ENCODE measurements around the gene CELA3A.

Gene CELA3A

DNA sequence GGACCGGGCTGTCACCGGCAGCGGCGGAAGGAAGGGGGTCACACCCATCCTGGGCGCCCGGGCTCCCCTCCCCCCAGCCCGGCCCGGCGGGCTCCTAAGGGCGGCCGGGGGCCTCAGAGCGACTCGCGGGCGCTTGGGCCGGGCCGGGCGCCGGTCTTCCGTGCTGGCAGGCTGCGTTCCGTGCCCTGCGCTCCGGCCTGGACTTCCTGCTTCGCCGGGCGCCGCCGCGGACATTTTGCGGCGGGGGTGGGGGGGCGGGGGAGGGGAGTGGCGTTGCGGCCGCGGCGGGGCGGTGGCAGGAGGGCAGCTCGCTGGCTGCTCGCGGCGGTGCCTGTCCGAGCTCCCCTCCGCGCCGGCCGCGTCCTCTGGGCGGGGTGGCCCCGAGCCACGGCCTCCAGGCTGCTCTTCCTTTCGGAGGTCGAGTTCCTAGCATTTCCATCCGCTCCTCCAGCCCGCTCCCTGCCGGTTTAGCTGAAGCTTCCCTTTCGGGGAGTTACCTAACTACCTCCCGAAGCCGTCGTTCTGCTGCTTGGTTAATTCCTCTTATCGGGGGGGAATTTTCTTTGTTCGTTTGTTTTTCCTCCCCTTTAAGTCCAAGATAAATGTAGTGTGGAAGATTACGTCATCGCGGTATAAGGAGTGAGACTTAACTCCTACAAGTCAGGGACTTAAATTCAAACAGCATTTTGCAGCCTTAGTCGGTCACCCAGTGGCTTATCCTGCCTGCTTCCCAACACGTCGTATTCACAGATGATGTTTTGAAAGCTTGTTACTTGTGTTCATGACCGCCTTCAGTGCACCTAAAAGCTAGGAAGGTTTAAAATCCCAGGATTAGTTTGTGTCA is 51.8 kb downstream of the CELA3A start (continued):
- TF ChIP-seq, protein P1, sequence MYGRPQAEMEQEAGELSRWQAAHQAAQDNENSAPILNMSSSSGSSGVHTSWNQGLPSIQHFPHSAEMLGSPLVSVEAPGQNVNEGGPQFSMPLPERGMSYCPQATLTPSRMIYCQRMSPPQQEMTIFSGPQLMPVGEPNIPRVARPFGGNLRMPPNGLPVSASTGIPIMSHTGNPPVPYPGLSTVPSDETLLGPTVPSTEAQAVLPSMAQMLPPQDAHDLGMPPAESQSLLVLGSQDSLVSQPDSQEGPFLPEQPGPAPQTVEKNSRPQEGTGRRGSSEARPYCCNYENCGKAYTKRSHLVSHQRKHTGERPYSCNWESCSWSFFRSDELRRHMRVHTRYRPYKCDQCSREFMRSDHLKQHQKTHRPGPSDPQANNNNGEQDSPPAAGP (tag by site-specific recombination; IDR thresholded peaks at IDR 0.05), result peak; percentile 67; the same call in 1 of the 2 replicates
- TF ChIP-seq ZNF114 (tag by site-specific recombination; IDR thresholded peaks at IDR 0.05), result no peak
- no peak for TF ChIP-seq ZNF274 (IDR thresholded peaks at IDR 0.05; ENCODE audit: low read length)
- TF ChIP-seq ZNF274 (tag by site-specific recombination; IDR thresholded peaks at IDR 0.05; ENCODE audit: borderline replicate concordance), result no peak
- no peak for TF ChIP-seq ZSCAN16 (tag by site-specific recombination; IDR thresholded peaks at IDR 0.05)
- TF ChIP-seq ZNF792 (tag by site-specific recombination; IDR thresholded peaks at IDR 0.05), result no peak
- TF ChIP-seq, protein P2, sequence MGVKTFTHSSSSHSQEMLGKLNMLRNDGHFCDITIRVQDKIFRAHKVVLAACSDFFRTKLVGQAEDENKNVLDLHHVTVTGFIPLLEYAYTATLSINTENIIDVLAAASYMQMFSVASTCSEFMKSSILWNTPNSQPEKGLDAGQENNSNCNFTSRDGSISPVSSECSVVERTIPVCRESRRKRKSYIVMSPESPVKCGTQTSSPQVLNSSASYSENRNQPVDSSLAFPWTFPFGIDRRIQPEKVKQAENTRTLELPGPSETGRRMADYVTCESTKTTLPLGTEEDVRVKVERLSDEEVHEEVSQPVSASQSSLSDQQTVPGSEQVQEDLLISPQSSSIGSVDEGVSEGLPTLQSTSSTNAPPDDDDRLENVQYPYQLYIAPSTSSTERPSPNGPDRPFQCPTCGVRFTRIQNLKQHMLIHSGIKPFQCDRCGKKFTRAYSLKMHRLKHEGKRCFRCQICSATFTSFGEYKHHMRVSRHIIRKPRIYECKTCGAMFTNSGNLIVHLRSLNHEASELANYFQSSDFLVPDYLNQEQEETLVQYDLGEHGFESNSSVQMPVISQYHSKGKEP (tag by site-specific recombination; IDR thresholded peaks at IDR 0.05), result no peak
- no peak for TF ChIP-seq ZNF768 (tag by site-specific recombination; IDR thresholded peaks at IDR 0.05)
- TF ChIP-seq, protein P3, sequence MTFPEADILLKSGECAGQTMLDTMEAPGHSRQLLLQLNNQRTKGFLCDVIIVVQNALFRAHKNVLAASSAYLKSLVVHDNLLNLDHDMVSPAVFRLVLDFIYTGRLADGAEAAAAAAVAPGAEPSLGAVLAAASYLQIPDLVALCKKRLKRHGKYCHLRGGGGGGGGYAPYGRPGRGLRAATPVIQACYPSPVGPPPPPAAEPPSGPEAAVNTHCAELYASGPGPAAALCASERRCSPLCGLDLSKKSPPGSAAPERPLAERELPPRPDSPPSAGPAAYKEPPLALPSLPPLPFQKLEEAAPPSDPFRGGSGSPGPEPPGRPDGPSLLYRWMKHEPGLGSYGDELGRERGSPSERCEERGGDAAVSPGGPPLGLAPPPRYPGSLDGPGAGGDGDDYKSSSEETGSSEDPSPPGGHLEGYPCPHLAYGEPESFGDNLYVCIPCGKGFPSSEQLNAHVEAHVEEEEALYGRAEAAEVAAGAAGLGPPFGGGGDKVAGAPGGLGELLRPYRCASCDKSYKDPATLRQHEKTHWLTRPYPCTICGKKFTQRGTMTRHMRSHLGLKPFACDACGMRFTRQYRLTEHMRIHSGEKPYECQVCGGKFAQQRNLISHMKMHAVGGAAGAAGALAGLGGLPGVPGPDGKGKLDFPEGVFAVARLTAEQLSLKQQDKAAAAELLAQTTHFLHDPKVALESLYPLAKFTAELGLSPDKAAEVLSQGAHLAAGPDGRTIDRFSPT (tag by site-specific recombination; IDR thresholded peaks at IDR 0.05), result no peak
- TF ChIP-seq ZNF404 (tag by site-specific recombination; IDR thresholded peaks at IDR 0.05), result no peak
- no peak for TF ChIP-seq ZNF585B (tag by site-specific recombination; IDR thresholded peaks at IDR 0.05)
- peak; percentile 62 for TF ChIP-seq KLF8 (tag by site-specific recombination; IDR thresholded peaks at IDR 0.05)
- no peak for TF ChIP-seq ZIC2 (tag by site-specific recombination; IDR thresholded peaks at IDR 0.05)
- TF ChIP-seq, protein P4, sequence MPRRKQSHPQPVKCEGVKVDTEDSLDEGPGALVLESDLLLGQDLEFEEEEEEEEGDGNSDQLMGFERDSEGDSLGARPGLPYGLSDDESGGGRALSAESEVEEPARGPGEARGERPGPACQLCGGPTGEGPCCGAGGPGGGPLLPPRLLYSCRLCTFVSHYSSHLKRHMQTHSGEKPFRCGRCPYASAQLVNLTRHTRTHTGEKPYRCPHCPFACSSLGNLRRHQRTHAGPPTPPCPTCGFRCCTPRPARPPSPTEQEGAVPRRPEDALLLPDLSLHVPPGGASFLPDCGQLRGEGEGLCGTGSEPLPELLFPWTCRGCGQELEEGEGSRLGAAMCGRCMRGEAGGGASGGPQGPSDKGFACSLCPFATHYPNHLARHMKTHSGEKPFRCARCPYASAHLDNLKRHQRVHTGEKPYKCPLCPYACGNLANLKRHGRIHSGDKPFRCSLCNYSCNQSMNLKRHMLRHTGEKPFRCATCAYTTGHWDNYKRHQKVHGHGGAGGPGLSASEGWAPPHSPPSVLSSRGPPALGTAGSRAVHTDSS (tag by site-specific recombination; IDR thresholded peaks at IDR 0.05), result peak; percentile 8; the same call in 1 of the 2 replicates
- no peak for TF ChIP-seq GLIS2 (tag by site-specific recombination; IDR thresholded peaks at IDR 0.05)
- TF ChIP-seq ZNF394 (tag by site-specific recombination; IDR thresholded peaks at IDR 0.05; ENCODE audit: borderline replicate concordance), result peak; percentile 62; the same call in 1 of the 2 replicates
- TF ChIP-seq, protein P5, sequence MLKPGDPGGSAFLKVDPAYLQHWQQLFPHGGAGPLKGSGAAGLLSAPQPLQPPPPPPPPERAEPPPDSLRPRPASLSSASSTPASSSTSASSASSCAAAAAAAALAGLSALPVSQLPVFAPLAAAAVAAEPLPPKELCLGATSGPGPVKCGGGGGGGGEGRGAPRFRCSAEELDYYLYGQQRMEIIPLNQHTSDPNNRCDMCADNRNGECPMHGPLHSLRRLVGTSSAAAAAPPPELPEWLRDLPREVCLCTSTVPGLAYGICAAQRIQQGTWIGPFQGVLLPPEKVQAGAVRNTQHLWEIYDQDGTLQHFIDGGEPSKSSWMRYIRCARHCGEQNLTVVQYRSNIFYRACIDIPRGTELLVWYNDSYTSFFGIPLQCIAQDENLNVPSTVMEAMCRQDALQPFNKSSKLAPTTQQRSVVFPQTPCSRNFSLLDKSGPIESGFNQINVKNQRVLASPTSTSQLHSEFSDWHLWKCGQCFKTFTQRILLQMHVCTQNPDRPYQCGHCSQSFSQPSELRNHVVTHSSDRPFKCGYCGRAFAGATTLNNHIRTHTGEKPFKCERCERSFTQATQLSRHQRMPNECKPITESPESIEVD (tag by site-specific recombination; IDR thresholded peaks at IDR 0.05), result peak; percentile 61; the same call in 1 of the 2 replicates
- TF ChIP-seq OSR2 (tag by site-specific recombination; IDR thresholded peaks at IDR 0.05), result no peak
- TF ChIP-seq RBAK (tag by site-specific recombination; IDR thresholded peaks at IDR 0.05), result no peak
- TF ChIP-seq, protein P6, sequence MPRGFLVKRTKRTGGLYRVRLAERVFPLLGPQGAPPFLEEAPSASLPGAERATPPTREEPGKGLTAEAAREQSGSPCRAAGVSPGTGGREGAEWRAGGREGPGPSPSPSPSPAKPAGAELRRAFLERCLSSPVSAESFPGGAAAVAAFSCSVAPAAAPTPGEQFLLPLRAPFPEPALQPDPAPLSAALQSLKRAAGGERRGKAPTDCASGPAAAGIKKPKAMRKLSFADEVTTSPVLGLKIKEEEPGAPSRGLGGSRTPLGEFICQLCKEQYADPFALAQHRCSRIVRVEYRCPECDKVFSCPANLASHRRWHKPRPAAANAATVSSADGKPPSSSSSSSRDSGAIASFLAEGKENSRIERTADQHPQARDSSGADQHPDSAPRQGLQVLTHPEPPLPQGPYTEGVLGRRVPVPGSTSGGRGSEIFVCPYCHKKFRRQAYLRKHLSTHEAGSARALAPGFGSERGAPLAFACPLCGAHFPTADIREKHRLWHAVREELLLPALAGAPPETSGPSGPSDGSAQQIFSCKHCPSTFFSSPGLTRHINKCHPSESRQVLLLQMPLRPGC (tag by site-specific recombination; IDR thresholded peaks at IDR 0.05), result 0 out of 2 replicates have a peak, but pooled peaks have one; percentile 42
- no peak for TF ChIP-seq ZNF132 (tag by site-specific recombination; IDR thresholded peaks at IDR 0.05; ENCODE audit: borderline replicate concordance)
- TF ChIP-seq ZNF843 (tag by site-specific recombination; IDR thresholded peaks at IDR 0.05), result 0 out of 2 replicates have a peak, but pooled peaks have one; percentile 47
- TF ChIP-seq ZNF501 (tag by site-specific recombination; IDR thresholded peaks at IDR 0.05), result peak; percentile 32; the same call in 1 of the 2 replicates
- TF ChIP-seq ZNF521 (tag by site-specific recombination; IDR thresholded peaks at IDR 0.05), result no peak
- TF ChIP-seq, protein P7, sequence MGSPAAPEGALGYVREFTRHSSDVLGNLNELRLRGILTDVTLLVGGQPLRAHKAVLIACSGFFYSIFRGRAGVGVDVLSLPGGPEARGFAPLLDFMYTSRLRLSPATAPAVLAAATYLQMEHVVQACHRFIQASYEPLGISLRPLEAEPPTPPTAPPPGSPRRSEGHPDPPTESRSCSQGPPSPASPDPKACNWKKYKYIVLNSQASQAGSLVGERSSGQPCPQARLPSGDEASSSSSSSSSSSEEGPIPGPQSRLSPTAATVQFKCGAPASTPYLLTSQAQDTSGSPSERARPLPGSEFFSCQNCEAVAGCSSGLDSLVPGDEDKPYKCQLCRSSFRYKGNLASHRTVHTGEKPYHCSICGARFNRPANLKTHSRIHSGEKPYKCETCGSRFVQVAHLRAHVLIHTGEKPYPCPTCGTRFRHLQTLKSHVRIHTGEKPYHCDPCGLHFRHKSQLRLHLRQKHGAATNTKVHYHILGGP (tag by site-specific recombination; IDR thresholded peaks at IDR 0.05), result no peak
- peak; percentile 31; the same call in 1 of the 2 replicates for TF ChIP-seq KLF1 (tag by site-specific recombination; IDR thresholded peaks at IDR 0.05)
- peak; percentile 93 for TF ChIP-seq ZEB2 (tag by site-specific recombination; IDR thresholded peaks at IDR 0.05)
- no peak for TF ChIP-seq BCL11A (tag by site-specific recombination; IDR thresholded peaks at IDR 0.05; ENCODE audit: low read depth)
- TF ChIP-seq ZNF335 (tag by site-specific recombination; conservative IDR thresholded peaks at IDR 0.05), result peak; percentile 95

Data from HEK293 (cell line).